Large intestine (tissue), 3 donors: ENCODE measurements around the gene ARAP2. TPM values are rescaled to one million over a fixed set of nuclear protein-coding genes. Genes with fewer than 3 reads are reported as not detected.

ENCODE experiments used
- DNase-seq, 2 donors: peaks; one replicate each; pipeline versions ENCODE4 v3.0.0 to v3.0.0-alpha.2; 2013
- H3K27ac ChIP-seq: one replicate; pipeline ENCODE4 v1.5.1; 2013; ENCODE audit warnings: low read length
- H3K27me3 ChIP-seq: 2 replicates; pipeline ENCODE4 v1.6.1; 2013; ENCODE audit warnings: low read length; ENCODE audit not compliant: control insufficient read depth, insufficient read depth
- H3K36me3 ChIP-seq: 2 replicates; pipeline ENCODE4 v1.6.1; 2013; ENCODE audit warnings: low read length; ENCODE audit not compliant: control insufficient read depth, insufficient read depth
- H3K4me1 ChIP-seq: one replicate; pipeline ENCODE4 v1.6.1; 2013; ENCODE audit warnings: low read length; ENCODE audit not compliant: control insufficient read depth, insufficient read depth
- H3K4me3 ChIP-seq: one replicate; pipeline ENCODE4 v1.5.1; 2013; ENCODE audit warnings: low read length
- H3K9me3 ChIP-seq: one replicate; pipeline ENCODE4 v1.6.1; 2013; ENCODE audit warnings: mild to moderate bottlenecking, low read depth, low read length, moderate library complexity; ENCODE audit not compliant: control insufficient read depth
- WGBS: methylation state at CpG from one replicate; pipeline ENCODE4 v1.1.5; 2013; ENCODE audit warnings: low lambda C conversion rate; ENCODE audit not compliant: insufficient coverage; 5-methylcytosine and 5-hydroxymethylcytosine counted together
- polyA plus RNA-seq: library from polyadenylated mRNA; unstranded; fragments of 120-200 nt; gene quantifications from one replicate; pipeline ENCODE4 v1.2.1, GENCODE V29; 2013

Gene ARAP2
- polyA plus RNA-seq, 1 donor = 13.6 TPM

DNA sequence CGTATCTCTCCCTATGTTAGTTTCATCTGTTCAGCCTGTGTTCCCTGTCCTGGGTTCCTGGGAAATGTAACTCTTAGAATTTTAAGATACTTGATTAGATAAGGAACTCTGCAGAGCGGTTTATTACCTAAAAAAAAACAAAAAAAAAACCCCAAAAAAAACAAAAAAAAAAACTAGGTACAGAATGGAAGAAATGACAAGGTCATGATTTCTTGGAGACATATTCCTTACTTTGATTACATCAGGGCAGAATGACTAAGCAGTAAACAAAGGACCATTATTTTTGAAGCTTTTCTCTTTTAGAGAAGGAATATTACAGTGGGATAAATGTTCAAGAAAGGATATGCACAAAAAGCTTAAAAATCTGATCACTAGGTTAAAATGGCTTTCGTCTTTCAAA lies 171.8 kb downstream of the ARAP2 start:
- Histone ChIP-seq H3K36me3 (peaks cover 3% of the 10 kb centered on the region), H3K4me3 (no peak overlapping the region), H3K27me3 (no peaks in the 10 kb centered on the region), H3K27ac (no peak overlapping the region), H3K4me1 (no peaks in the 10 kb centered on the region), H3K9me3 (no peaks in the 10 kb centered on the region)
- DNase-seq = no peak
- 75% methylated on average over 3 of the region's 3 CpGs for WGBS

DNA sequence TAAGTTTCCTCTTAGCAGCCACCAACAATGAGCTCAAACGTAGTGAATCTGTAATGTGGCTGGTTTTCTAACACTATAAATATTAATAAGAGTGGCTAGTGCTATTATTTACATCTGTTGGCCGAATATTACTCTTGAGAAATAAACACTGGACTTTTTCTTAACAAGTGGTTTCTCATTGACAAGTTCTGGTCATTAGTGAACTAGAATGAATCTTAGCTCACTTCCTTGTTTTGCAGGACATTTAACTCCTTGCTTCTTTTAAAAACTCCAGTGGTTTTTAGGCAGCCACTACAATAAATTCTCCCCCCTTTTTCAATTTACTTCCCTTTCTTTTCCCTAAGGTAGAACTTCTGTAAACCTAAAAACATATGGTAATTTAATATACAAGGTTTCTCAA lies 177.2 kb downstream of the ARAP2 start:
- no peaks in the 10 kb centered on the region for H3K9me3 ChIP-seq
- no peak overlapping the region for H3K27ac ChIP-seq
- H3K4me1 ChIP-seq = no peaks in the 10 kb centered on the region
- WGBS = 83% methylated on average over 1 of the region's 2 CpGs
- no peaks in the 10 kb centered on the region for H3K27me3 ChIP-seq
- H3K4me3 ChIP-seq = no peak overlapping the region
- no peak for DNase-seq
- no peaks in the 10 kb centered on the region for H3K36me3 ChIP-seq

DNA sequence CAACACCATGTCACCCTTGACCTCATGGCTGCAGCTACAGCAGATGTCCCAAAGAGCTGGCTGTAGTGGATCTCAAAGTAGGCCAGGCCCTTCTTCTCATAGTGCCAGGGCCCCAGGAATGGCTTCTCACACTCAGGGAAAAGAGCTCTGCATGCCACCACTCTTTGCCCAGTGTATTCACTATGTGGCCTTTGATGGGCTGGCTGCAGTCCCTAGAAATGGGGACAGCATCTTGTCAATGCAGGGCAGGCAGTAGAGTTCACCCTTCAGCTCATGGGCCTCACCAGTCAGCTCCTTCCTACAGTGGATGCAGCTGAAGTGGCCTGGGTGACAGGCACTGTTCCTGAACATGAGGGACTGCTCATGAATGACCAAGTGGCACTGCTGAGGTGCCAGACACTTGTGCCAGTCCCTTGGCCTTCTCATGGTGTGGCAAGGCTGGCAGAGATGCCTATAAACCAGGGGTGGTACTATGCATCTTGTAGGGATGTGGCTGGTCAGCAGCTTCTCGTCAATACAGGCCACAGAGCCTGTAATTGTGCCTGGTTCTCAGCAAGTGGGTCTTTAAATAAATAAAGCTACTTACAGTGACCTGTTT lies 178.9 kb downstream of the ARAP2 start:
- Histone ChIP-seq H3K9me3 (no peaks in the 10 kb centered on the region), H3K27ac (no peak overlapping the region), H3K4me1 (no peaks in the 10 kb centered on the region), H3K36me3 (no peaks in the 10 kb centered on the region), H3K27me3 (no peaks in the 10 kb centered on the region), H3K4me3 (no peak overlapping the region)
- DNase-seq = no peak
- WGBS = no CpG with 5 or more reads among the region's 1 CpG

DNA sequence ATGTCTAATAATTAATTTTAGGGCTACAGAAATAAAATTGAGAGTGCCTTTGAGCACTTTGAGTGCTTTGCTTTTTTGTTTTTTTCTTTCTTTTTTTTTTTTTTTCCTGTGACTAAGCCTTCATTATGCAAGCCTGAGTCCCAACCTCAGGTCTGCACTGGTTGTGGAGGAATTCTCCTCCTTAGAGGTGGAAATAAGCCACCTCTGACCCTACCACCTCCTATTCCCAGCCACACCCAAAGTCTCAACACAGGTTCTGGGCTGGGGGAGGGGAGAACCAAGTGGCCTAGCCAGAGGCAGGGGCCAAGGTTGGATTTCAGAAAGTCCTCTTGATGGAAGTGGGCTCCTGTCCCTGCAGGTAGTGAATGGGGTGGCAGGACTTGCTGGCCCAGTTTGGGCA lies 180.2 kb downstream of the ARAP2 start:
- H3K27me3 ChIP-seq = no peaks in the 10 kb centered on the region
- H3K27ac ChIP-seq = no peak overlapping the region
- no peak overlapping the region for H3K4me3 ChIP-seq
- no peaks in the 10 kb centered on the region for H3K9me3 ChIP-seq
- no peaks in the 10 kb centered on the region for H3K4me1 ChIP-seq
- no peaks in the 10 kb centered on the region for H3K36me3 ChIP-seq
- no peak for DNase-seq

DNA sequence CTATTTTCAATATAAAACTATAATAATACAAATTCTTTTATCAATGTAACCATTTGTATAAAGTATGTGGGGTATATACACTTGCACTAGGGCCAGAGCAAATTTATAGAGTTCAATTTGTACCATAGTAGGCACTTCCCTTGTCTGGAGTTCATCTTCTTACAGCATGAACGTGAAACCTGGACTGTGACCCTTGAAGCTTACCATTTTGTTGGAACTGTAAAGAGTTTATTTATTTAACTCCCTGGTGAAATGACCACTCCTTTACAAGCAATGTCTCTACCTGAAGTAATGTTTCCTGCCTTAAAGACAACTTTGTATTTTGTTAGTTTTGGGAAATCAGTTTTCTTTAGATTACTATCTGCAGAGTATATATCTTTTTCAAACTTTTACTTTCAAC lies 188.2 kb downstream of the ARAP2 start:
- Histone ChIP-seq H3K4me1 (no peaks in the 10 kb centered on the region), H3K9me3 (no peaks in the 10 kb centered on the region), H3K36me3 (no peaks in the 10 kb centered on the region), H3K4me3 (no peak overlapping the region), H3K27ac (no peak overlapping the region), H3K27me3 (no peaks in the 10 kb centered on the region)
- no CpG with 5 or more reads among the region's 1 CpG for WGBS
- no peak for DNase-seq

DNA sequence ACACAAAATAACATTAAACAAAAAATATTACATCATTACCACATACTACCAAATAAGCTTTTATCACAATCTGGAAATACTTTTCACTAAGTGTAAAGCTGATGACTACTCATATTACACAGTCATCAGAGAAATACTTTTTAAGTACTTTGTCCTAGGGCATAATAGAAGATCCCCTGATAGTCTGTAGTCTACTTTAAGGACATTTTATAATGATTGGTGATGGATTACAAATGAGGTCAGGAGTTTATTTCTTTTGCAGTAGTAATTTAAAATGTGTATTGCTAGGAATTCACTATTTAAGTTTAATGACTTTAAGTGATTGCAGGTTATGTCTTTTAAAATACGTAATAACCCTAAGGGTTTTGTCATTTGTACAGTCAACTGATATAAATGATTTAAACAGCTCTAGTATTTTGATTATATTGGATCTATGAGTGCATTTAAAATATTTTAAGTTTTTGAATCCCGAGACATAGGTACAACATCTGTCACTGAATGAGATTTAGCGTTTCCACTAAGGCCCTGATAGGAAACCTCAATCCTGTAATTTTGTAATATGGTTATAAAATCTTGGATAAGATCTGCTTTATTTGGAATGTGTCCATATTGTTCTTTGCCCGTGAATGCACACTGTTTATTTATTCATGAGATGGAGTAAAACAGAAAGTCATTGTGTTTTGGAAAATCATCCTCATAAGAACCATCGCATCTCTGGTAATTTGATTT lies 189.5 kb downstream of the ARAP2 start:
- Histone ChIP-seq H3K4me1 (no peaks in the 10 kb centered on the region), H3K36me3 (no peaks in the 10 kb centered on the region), H3K4me3 (no peak overlapping the region), H3K27ac (no peak overlapping the region), H3K9me3 (no peaks in the 10 kb centered on the region), H3K27me3 (no peaks in the 10 kb centered on the region)
- DNase-seq = no peak
- 83% methylated on average over 3 of the region's 5 CpGs for WGBS

DNA sequence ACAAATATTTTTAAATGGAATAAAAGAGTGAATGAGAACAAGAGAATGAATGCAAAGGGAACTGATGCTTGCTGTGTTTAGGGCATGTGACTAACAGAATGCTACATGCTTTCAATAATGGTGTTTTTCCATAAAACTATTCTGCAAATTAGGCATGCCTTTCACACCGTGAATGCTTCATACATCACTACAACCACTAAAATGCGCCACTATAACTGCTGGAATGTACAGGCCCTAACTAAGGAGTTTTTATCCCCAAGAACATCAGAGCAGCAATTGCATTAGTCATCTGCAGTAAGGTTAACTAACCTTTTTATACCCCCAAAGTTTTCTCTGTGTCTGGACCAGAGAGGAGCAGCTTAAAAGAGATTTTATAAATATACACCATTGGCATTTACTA lies 190.4 kb downstream of the ARAP2 start:
- Histone ChIP-seq H3K27me3 (no peaks in the 10 kb centered on the region), H3K4me3 (no peak overlapping the region), H3K27ac (no peak overlapping the region), H3K36me3 (no peaks in the 10 kb centered on the region), H3K9me3 (no peaks in the 10 kb centered on the region), H3K4me1 (no peaks in the 10 kb centered on the region)
- no CpG with 5 or more reads among the region's 2 CpGs for WGBS
- DNase-seq = no peak

DNA sequence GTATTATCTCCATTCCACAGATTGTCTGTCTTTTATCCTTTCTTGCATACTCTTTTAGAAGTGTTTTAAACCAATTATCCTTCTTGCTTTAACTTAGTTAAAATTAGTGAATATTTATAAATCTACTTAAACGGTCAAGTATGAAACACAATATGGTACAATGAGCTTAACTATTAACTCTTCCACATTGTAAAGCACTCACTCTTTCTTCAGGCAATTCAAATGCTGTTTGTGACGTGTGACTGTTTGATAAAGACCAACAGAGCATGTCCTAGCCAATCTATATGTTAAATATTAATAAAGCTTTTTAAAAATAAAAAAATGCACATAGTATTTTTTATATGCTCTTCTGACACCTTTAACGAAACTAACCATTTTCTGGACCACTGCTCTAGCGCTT lies 192.7 kb downstream of the ARAP2 start:
- no peaks in the 10 kb centered on the region for H3K36me3 ChIP-seq
- no peak overlapping the region for H3K27ac ChIP-seq
- no peaks in the 10 kb centered on the region for H3K9me3 ChIP-seq
- H3K4me3 ChIP-seq = no peak overlapping the region
- 68% methylated on average over 3 of the region's 4 CpGs for WGBS
- no peaks in the 10 kb centered on the region for H3K4me1 ChIP-seq
- no peaks in the 10 kb centered on the region for H3K27me3 ChIP-seq
- DNase-seq = no peak

DNA sequence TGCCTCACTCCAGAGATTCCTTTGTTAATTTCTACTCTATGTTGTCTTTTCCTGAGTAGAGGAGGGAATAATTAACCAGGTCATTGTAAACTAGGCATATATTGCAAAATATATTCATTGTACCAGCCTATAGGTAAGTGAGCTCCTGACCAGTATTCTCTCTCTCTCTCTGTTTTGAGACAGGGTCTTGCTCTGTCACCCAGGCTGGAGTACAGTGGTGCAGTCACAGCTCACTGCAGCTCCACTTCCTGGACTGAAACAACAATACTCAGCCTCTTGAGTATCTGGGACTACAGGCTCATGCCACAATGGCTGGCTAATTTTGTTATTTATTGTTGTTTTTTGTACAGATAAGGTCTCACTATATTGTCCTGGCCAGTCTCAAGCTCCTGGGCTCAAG lies 198.3 kb downstream of the ARAP2 start:
- Histone ChIP-seq H3K4me1 (no peaks in the 10 kb centered on the region), H3K27me3 (no peaks in the 10 kb centered on the region), H3K27ac (no peak overlapping the region), H3K4me3 (no peak overlapping the region), H3K36me3 (no peaks in the 10 kb centered on the region), H3K9me3 (no peaks in the 10 kb centered on the region)
- DNase-seq = no peak

DNA sequence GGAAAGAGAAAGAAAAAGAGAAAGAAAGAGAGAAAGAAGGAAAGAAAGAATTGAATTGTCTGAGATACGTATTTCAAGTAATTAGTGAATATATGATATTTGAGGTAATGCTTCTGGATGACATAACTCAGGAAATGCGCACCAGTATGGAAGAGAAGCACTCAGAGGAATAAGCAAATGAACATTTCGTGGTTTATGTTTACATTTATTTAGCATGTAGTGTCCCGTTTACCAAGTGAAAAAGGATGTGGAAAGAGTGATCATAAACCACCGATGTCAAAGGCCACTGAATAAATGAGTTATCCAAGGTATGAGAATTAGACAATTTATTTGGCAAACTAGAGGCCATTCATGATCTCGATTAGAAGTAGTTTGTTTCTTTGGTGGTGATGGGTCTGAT lies 200.4 kb downstream of the ARAP2 start:
- Histone ChIP-seq H3K27ac (no peak overlapping the region), H3K9me3 (no peaks in the 10 kb centered on the region), H3K36me3 (no peaks in the 10 kb centered on the region), H3K27me3 (no peaks in the 10 kb centered on the region), H3K4me3 (no peak overlapping the region), H3K4me1 (no peaks in the 10 kb centered on the region)
- no peak for DNase-seq
- 93% methylated on average over 2 of the region's 6 CpGs for WGBS

DNA sequence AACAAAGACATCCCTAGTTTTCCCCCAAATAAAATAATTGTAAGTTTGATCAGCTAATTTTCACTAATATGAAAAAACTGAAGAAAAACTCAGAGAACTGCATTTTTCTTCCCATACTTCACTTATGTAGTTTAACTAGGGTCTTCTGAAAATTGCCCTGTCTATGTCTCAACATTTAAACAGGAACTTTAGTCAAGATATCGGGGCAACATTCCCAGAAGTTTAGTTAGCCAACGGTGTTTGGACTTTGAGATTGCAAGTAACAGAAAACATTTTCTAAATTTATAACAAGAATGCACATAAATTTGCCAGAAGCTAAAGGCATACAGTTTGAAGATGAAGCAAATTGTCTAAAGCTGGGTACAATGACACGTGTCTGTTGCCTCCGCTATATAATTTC lies 201.1 kb downstream of the ARAP2 start:
- Histone ChIP-seq H3K4me1 (no peaks in the 10 kb centered on the region), H3K4me3 (no peak overlapping the region), H3K9me3 (no peaks in the 10 kb centered on the region), H3K36me3 (no peaks in the 10 kb centered on the region), H3K27me3 (no peaks in the 10 kb centered on the region), H3K27ac (no peak overlapping the region)
- 80% methylated on average over 2 of the region's 4 CpGs for WGBS
- DNase-seq = no peak
